Stimulated activated naive CD8-positive, alpha-beta T cell treated with anti-CD3 and anti-CD28 coated beads, Interleukin-15, Interleukin-2, amounts not matched to agents 100 U/mL and 50 U/mL, for 24 hours (primary cell): ENCODE results near the gene TGM5.
"Not testable (repeated sequence)": the region's sequence is repeated elsewhere in the genome, so short reads cannot be mapped to it uniquely, and the experiment has no call there.

ENCODE experiments used
- ATAC-seq: fragments of 150-1000 bp; cut with Tn5 transposase; one replicate; pipeline ENCODE4 v1.10.0; 2021
- DNase-seq: peaks from one replicate; pipeline ENCODE4 v3.0.0; 2021

TGM5 gene

GRCh38 chr15:43249236-43249635 lies 17.5 kb downstream of the TGM5 start:
- no peak for ATAC-seq
- no peak for DNase-seq

GRCh38 chr15:43246261-43246774 lies 20.4 kb downstream of the TGM5 start:
- DNase-seq (no peak), ATAC-seq (no peak)

GRCh38 chr15:43244092-43244491 lies 22.6 kb downstream of the TGM5 start:
- no peak for DNase-seq
- no peak for ATAC-seq

GRCh38 chr15:43243020-43243645 lies 23.6 kb downstream of the TGM5 start:
- DNase-seq (no peak), ATAC-seq (no peak)

GRCh38 chr15:43242616-43243015 lies 24.1 kb downstream of the TGM5 start:
- DNase-seq (no peak), ATAC-seq (no peak)

GRCh38 chr15:43241100-43241499 lies 25.6 kb downstream of the TGM5 start:
- DNase-seq (no peak), ATAC-seq (no peak)

- ATAC-seq (peak; percentile 66), DNase-seq (peak; percentile 21)
These were observed 26.8 kb downstream of the TGM5 start for GRCh38 chr15:43239732-43240491.

GRCh38 chr15:43238671-43239131 lies 28.0 kb downstream of the TGM5 start:
- no peak for DNase-seq
- no peak for ATAC-seq

- DNase-seq (no peak), ATAC-seq (no peak)
These were observed 28.8 kb downstream of the TGM5 start for GRCh38 chr15:43237842-43238470.

- ATAC-seq, result no peak
- DNase-seq, result no peak
These were observed 31.2 kb downstream of the TGM5 start for GRCh38 chr15:43235536-43235935.

- ATAC-seq (no peak), DNase-seq (no peak)
These were observed 34.3 kb downstream of the TGM5 start for GRCh38 chr15:43232289-43232874.

- no peak for ATAC-seq
- DNase-seq, result no peak
These were observed 36.0 kb downstream of the TGM5 start for GRCh38 chr15:43230640-43231115.

GRCh38 chr15:43229977-43230376 lies 36.8 kb downstream of the TGM5 start:
- ATAC-seq (no peak), DNase-seq (no peak)

GRCh38 chr15:43226436-43227305 lies 40.1 kb downstream of the TGM5 start:
- DNase-seq, result no peak
- ATAC-seq, result no peak

GRCh38 chr15:43225950-43226255 lies 40.8 kb downstream of the TGM5 start:
- not testable (repeated sequence) for ATAC-seq, DNase-seq

GRCh38 chr15:43225201-43225949 lies 41.4 kb downstream of the TGM5 start:
- DNase-seq (peak; percentile 46), ATAC-seq (peak; percentile 88)

GRCh38 chr15:43221422-43221821 lies 45.3 kb downstream of the TGM5 start:
- no peak for DNase-seq
- ATAC-seq, result no peak

- DNase-seq (no peak), ATAC-seq (no peak)
These were observed 45.7 kb downstream of the TGM5 start, which contains the start of gene EPB42 for GRCh38 chr15:43220991-43221403. EPB42 (minus strand) TSS chr15:43221018; CDS start chr15:43220825, 193 bp downstream.

GRCh38 chr15:43219929-43220928 lies 46.5 kb downstream of the TGM5 start:
- ATAC-seq (no peak), DNase-seq (no peak)
